ENCODE data around the gene FPGT.
A peak's percentile ranks its signal among the peaks of the same experiment; 100 is the strongest.
"Not testable (repeated sequence)": the region's sequence is repeated elsewhere in the genome, so short reads cannot be mapped to it uniquely, and the experiment has no call there.

FPGT gene

DNA sequence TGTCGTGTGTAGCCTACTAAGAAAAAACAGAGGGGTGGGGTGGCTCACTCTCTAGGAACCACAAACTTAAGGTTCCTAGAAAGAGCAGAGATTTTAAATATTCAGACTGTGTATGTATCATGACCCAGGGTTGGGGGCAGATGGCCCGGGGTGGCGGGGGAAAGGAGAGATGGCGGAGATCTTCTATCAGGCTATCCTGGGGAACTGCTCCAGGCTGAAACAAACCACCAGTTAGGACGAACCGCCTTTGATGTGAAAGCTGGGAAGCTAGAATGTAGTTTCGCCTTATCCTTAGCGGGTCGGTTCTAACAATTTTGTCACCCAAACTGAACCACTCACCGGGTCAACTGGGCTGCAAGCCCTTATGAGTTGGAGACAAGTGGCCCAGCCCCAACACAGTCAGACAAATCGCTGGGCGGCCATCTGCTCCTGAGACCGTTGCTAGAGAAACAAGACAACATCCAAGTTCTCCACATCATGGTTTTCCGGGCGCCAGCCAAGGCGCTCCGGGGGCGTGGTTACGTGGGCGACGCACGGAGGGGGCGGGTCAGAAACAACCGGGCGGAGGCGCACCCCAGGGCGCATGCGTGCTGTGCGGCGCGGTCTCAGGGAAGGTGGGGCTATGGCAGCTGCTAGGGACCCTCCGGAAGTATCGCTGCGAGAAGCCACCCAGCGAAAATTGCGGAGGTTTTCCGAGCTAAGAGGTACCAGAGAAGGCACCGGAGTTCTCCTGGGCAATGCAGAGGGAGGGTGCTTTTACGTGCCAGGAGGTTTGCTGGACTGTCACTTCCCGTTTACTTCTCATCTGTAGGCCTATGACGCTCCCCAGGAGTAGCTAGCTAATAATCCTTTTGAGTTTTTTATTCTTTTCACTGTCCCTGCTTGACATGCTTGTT lies at the start of gene FPGT, which contains the start of gene LRRIQ3:
FPGT (plus strand) TSS at position 586 of the 896 bp plus-strand sequence; CDS start at position 623, 37 bp downstream.
LRRIQ3 (minus strand) TSS at position 520 of the 896 bp plus-strand sequence. CDS start 14,492 bp downstream, outside the sequence.
- DNase-seq: peak; percentile 98

GRCh38 chr1:74160046-74160445 lies 38.0 kb upstream of the FPGT start:
- DNase-seq: no peak

DNA sequence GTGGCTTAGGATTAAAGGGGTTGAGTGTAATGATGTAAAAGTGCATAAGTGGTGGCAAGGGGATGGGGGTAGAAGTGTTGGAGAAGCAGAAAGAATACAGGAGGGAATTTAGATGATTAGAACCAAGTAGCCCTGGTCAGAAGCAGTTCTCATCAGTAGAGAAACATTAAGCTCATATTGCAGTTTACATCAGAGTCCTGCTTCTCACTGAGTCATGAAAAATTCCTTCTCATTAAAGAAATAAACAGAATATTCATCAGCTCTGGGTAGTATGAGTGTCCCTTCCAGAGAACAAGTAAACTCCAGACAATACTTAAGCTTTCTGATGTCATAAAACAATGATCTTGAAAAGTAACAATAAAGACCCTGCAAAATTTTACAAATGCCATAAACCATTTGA lies 36.5 kb upstream of the FPGT start:
- no peak for DNase-seq

DNA sequence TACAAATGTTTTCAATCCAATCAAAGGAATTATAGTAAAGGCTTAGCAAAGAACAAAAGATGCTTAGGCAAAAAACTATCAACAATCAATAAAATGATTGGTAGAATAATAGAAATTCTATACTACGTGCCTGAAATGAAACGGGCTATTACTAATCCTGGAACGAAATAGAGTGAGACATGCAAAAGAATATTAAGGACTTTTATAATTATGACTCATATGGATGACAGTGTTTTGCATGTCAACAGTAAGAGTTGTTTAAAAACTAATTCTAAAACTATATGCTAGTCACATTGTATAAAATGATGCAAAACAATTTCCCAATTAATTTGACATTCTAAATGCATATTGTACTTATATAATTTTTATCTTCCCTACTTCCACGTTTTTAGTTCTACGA lies 35.7 kb upstream of the FPGT start:
- DNase-seq: no peak

GRCh38 chr1:74174423-74174822 lies 23.6 kb upstream of the FPGT start:
- DNase-seq: not testable (repeated sequence)

DNA sequence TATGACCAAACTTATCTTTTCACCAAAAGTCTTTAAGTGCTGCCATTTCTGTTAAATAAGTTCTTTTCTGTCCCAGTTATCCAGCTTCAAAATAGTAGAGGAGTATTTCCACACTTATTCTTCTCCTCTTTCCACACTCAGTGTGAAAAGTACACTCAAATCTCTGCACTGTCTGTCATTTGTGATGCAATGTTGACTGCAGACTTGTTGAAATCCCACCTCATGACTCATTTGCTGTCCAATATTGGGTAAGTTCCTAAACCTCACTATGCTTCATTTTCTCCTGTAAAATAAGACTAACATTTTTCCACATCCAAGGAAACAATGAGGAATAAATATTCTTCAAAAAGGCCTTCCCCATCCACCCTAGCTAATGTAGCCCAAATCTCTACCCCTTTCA lies 17.6 kb upstream of the FPGT start:
- no peak for DNase-seq

DNA sequence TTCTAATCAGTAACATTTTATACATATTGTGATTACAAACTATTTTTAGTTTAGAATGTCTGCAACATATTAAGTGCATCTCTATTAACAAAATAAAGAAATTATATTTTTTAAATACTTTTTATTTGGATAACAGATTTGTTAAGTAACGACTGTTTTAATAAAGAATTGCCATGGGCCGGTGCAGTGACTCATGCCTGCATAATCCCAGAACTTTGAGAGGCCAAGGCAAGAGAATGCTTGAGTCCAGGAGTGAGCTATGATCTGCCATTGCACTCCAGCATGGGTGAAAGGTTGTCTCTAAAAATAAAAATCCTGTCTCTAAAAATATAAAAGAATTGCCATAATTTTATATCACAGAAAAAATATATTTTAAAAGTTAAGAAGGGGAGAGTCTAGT lies 4.1 kb upstream of the FPGT start:
- no peak for DNase-seq

- DNase-seq: no peak
Measured at GRCh38 chr1:74195339-74195738, 2.7 kb upstream of the FPGT start.

GRCh38 chr1:74197255-74197654 lies 787 bp upstream of the FPGT start:
- no peak for DNase-seq

DNA sequence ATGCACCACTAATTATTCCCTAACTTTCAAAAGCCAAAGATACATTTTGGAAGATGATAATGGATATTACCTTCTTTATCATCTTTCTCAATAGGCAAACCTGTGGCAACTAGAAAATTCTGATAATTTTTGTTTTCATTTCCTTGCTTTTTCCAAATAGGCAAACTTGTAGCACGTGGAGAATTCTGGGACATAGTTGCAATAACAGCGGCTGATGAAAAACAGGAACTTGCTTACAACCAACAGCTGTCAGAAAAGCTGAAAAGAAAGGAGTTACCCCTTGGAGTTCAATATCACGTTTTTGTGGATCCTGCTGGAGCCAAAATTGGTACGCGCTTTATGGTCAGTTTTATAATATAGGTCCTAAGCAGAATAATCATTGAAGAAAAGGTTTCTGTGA lies 1.5 kb downstream of the FPGT start:
- DNase-seq: no peak

DNA sequence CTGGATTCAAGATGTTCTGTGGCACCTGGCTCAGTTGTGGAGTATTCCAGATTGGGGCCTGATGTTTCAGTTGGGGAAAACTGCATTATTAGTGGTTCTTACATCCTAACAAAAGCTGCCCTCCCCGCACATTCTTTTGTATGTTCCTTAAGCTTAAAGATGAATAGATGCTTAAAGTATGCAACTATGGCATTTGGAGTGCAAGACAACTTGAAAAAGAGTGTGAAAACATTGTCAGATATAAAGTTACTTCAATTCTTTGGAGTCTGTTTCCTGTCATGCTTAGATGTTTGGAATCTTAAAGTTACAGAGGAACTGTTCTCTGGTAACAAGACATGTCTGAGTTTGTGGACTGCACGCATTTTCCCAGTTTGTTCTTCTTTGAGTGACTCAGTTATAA lies 7.2 kb downstream of the FPGT start:
- no peak for DNase-seq

DNA sequence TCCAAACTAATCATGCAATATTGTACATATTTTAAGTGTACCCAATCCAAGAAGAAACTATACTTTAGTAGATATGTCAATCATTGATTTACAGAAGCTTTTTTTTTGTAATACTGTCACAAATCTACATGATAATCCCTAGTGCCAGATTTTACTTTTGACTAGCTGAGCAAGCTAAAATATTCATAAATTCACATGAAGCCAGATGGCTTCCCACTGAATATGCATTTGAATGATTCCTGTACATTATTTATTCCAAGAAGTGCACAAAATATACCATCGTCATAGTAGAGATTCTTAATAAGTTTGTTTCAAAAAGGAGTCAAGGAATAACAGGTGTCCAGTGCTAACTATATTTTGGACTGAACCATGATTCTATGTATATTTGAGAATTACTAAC lies 17.2 kb downstream of the FPGT start:
- no peak for DNase-seq

- DNase-seq: no peak
Measured at GRCh38 chr1:74222701-74223100, 24.7 kb downstream of the FPGT start.

DNA sequence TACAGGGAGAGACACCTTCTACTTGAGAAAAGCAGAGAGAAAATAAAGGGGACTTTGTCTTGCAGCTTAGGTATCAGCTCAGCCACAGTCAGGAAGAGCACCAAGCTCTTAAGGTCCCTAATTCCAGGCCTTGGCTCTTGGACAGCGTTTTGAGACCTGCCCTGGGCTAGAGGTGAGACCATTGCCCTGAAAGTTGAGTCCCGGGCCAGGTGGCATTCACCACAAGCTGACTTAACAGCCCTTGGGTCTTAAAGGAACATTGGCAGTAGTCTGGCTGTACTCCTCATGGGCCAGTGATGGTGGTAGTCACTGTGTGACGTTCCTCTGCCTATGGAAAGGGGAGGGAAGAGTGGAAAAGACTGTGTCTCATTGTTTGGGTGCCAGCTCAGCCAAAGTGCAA lies 25.4 kb downstream of the FPGT start:
- no peak for DNase-seq

DNA sequence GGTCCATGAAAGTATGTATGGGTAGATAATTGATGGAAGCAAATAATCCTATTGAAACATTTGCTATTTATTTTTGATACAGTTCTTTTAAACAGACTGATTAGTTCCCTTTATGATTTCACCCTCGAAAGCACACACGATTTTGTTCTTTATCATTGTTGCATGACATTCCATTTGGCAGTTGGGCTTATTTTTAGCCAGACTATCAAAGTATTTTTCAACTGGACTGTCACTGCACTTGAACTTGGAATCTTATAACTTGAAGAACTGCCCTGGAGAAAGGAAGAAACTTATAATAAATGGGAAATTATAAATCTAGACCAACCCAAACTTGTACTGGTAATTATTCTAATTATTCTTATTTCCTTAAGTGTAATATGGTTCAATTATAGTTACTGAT lies 37.1 kb downstream of the FPGT start, which contains the start of gene TNNI3K:
TNNI3K (plus strand) TSS at position 235 of the 400 bp plus-strand sequence; CDS start at position 300, 65 bp downstream.
- DNase-seq: no peak

DNA sequence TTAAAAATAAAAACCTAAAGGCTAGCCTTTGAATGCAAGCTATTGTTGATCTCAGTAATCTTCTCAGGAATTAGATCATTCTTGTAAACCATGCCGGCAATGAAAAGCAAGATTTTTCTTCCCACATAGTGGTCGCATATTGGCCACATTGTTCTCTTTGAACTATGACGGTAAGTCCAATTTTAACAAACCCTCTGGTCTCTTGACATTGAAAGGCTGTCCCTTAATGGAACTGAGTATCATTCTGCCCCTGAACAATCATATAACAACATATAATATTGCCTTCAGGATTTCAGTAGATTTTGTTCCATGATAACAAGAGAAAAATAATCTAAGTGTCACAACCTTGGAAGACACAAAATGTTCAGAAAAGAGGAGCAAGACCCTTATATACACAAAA lies 38.4 kb downstream of the FPGT start:
- no peak for DNase-seq

DNA sequence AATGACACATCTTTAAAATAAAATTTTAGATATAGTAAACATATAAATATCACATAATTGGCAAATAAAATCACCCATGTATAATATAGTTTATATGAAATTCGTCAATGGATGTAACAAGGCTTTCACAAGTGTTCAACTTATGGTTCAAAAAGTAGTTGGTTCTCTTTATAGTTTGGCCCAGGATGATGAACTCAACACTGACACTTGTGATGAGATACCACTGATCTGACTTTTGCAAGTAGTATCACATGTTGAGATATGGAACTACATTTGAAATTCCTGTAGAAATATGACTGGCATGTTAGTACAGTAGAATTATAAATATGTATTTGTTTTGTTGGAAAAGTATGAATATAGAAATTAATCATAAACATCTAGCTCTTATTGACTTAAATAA lies 39.0 kb downstream of the FPGT start:
- DNase-seq: no peak

- DNase-seq: no peak
Measured at GRCh38 chr1:74237787-74238186, 39.7 kb downstream of the FPGT start.

DNA sequence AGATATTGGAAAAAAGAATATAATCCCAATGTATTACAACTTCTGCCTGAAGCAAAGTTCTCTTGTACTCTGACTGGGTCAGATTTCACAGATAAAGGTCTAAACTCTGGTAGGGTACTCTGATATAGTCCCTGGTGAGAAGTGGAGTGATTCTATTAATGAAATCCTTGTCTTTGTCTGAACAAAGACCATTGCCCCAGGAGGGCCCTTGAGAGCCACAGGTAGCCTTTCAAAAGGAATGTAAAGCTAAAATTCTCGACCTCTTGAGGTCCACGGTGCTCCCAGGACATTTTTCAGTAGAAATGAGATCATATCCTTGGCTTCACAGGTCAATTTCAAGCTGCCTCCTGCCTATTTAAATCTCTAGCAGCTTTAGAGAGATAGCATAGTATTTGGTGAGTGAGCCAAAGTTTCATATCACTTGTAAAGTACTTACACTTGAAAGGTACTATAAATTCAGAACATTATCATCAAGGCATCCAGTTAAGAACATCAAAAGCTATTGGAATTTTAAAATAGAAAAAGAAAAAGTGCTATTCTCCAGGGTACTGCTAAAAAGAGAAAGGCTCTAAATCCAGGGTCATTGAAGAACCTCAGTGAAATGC lies 47.2 kb downstream of the FPGT start:
- peak; percentile 42 for DNase-seq

DNA sequence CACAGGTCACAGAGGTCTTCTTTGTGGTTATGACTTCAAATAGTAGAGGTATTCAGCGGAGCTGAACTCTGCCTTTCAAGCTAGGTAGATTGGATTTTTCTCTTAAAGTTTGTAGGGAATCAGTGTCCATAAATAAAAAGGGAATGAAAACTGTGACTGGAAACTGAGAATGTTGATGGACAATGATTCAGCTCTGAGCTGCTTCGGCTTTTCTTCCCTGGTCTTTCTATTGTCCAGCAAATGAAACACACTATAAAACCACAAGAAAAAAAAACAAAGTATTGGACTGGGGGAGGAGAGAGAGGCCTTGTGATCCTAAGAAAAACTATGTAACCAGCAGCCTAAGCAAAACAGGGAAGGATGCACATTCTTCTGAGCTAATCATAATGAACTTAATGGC lies 48.3 kb downstream of the FPGT start:
- DNase-seq: no peak

DNA sequence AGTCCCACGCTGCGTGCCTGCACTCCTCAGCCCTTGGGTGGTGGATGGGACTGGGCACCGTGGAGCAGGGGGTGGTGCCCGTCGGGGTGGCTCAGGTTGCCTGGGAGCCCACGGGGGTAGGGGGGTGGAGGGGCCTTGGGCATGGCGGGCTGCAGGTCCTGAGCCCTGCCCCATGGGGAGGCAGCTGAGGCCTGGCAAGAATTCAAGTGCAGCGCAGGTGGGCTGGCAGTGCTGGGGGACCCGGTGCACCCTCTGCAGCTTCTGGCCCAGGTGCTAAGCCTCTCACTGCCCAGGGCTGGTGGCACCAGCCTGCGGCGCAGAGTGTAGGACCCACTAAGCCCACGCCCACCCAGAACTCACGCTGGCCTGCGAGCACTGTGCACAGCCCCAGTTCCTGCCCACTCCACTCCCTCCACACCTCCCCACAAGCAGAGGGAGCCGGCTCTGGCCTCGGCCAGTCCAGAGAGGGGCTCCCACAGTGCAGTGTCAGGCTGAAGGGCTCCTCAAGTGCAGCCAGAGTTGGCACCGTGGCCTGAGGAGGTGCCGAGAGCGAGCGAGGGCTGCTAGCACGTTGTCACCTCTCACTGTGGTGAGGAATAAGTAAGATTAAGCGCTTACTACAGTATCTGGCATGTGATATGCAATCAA lies 50.0 kb downstream of the FPGT start:
- DNase-seq: no peak

DNA sequence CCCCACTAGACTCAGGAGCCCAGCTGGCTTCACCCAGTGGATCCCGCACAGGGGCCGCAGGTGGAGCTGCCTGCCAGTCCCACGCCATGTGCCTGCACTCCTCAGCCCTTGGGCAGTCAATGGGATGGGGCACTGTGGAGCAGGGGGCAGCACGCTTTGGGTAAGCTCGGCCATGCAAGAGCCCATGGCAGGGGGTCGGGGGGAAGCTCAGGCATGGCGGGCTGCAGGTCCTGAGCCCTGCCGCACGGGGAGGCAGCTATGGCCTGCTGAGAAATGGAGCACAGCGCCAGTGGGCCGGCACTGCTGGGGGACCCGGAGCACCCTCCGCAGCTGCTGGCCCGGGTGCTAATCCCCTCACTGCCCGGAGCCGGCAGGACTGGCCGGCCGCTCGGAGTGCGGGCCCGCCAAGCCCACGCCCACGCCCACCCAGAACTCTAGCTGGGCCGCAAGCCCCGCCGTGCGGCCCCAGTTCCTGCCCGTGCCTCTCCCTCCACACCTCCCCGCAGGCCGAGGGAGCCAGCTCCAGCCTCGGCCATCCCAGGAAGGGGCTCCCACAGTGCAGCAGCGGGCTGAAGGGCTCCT lies 55.3 kb downstream of the FPGT start:
- not testable (repeated sequence) for DNase-seq
